ENCODE results near the gene TTC9C. TPM values are rescaled to one million over a fixed set of nuclear protein-coding genes. Genes with fewer than 3 reads are reported as not detected.

The TTC9C gene
- total and polyA plus RNA-seq, 2 of the 13 experiments (the other 11 are each of a cell fraction or from before 2014, with no cell fraction given), result 28.0 to 36.4 TPM

GRCh38 chr11:62771144-62772021 lies 43.1 kb downstream of the TTC9C start, which contains the start of gene TAF6L (continued):
- TF ChIP-seq, protein P1, sequence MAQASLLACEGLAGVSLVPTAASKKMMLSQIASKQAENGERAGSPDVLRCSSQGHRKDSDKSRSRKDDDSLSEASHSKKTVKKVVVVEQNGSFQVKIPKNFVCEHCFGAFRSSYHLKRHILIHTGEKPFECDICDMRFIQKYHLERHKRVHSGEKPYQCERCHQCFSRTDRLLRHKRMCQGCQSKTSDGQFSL (CRISPR knock-in tag; IDR thresholded peaks at IDR 0.05), result peak; percentile 82
- peak; percentile 83 for TF ChIP-seq NFYB (CRISPR knock-in tag; IDR thresholded peaks at IDR 0.05)
- no peak for TF ChIP-seq THAP7 (CRISPR knock-in tag; IDR thresholded peaks at IDR 0.05)
- TF ChIP-seq ZSCAN30 (CRISPR knock-in tag; IDR thresholded peaks at IDR 0.05), result no peak
- TF ChIP-seq, protein P2, sequence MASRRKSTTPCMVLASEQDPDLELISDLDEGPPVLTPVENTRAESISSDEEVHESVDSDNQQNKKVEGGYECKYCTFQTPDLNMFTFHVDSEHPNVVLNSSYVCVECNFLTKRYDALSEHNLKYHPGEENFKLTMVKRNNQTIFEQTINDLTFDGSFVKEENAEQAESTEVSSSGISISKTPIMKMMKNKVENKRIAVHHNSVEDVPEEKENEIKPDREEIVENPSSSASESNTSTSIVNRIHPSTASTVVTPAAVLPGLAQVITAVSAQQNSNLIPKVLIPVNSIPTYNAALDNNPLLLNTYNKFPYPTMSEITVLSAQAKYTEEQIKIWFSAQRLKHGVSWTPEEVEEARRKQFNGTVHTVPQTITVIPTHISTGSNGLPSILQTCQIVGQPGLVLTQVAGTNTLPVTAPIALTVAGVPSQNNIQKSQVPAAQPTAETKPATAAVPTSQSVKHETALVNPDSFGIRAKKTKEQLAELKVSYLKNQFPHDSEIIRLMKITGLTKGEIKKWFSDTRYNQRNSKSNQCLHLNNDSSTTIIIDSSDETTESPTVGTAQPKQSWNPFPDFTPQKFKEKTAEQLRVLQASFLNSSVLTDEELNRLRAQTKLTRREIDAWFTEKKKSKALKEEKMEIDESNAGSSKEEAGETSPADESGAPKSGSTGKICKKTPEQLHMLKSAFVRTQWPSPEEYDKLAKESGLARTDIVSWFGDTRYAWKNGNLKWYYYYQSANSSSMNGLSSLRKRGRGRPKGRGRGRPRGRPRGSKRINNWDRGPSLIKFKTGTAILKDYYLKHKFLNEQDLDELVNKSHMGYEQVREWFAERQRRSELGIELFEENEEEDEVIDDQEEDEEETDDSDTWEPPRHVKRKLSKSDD (CRISPR knock-in tag; IDR thresholded peaks at IDR 0.05; ENCODE audit: low read depth), result no peak; the same call in 1 of the 2 replicates
- TF ChIP-seq GFI1 (CRISPR knock-in tag; IDR thresholded peaks at IDR 0.05; ENCODE audit: borderline replicate concordance), result no peak; the same call in 1 of the 2 replicates
- TF ChIP-seq, protein P3, sequence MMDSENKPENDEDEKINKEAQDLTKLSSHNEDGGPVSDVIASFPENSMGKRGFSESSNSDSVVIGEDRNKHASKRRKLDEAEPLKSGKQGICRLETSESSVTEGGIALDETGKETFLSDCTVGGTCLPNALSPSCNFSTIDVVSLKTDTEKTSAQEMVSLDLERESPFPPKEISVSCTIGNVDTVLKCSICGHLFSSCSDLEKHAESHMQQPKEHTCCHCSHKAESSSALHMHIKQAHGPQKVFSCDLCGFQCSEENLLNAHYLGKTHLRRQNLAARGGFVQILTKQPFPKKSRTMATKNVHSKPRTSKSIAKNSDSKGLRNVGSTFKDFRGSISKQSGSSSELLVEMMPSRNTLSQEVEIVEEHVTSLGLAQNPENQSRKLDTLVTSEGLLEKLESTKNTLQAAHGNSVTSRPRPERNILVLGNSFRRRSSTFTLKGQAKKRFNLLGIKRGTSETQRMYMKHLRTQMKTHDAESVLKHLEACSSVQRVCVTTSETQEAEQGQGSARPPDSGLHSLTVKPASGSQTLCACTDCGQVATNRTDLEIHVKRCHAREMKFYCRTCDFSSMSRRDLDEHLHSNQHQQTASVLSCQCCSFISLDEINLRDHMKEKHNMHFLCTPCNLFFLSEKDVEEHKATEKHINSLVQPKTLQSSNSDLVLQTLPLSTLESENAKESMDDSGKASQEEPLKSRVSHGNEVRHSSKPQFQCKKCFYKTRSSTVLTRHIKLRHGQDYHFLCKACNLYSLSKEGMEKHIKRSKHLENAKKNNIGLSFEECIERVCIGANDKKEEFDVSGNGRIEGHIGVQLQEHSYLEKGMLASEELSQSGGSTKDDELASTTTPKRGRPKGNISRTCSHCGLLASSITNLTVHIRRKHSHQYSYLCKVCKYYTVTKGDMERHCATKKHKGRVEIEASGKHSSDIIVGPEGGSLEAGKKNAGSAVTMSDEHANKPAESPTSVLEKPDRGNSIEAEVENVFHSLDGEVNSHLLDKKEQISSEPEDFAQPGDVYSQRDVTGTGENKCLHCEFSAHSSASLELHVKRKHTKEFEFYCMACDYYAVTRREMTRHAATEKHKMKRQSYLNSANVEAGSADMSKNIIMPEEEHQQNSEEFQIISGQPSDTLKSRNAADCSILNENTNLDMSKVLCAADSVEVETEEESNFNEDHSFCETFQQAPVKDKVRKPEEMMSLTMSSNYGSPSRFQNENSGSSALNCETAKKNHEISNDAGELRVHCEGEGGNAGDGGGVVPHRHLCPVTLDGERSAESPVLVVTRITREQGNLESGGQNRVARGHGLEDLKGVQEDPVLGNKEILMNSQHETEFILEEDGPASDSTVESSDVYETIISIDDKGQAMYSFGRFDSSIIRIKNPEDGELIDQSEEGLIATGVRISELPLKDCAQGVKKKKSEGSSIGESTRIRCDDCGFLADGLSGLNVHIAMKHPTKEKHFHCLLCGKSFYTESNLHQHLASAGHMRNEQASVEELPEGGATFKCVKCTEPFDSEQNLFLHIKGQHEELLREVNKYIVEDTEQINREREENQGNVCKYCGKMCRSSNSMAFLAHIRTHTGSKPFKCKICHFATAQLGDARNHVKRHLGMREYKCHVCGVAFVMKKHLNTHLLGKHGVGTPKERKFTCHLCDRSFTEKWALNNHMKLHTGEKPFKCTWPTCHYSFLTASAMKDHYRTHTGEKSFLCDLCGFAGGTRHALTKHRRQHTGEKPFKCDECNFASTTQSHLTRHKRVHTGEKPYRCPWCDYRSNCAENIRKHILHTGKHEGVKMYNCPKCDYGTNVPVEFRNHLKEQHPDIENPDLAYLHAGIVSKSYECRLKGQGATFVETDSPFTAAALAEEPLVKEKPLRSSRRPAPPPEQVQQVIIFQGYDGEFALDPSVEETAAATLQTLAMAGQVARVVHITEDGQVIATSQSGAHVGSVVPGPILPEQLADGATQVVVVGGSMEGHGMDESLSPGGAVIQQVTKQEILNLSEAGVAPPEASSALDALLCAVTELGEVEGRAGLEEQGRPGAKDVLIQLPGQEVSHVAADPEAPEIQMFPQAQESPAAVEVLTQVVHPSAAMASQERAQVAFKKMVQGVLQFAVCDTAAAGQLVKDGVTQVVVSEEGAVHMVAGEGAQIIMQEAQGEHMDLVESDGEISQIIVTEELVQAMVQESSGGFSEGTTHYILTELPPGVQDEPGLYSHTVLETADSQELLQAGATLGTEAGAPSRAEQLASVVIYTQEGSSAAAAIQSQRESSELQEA (CRISPR knock-in tag; IDR thresholded peaks at IDR 0.05; ENCODE audit: not compliant biosample characterization), result no peak
- TF ChIP-seq, protein P4, sequence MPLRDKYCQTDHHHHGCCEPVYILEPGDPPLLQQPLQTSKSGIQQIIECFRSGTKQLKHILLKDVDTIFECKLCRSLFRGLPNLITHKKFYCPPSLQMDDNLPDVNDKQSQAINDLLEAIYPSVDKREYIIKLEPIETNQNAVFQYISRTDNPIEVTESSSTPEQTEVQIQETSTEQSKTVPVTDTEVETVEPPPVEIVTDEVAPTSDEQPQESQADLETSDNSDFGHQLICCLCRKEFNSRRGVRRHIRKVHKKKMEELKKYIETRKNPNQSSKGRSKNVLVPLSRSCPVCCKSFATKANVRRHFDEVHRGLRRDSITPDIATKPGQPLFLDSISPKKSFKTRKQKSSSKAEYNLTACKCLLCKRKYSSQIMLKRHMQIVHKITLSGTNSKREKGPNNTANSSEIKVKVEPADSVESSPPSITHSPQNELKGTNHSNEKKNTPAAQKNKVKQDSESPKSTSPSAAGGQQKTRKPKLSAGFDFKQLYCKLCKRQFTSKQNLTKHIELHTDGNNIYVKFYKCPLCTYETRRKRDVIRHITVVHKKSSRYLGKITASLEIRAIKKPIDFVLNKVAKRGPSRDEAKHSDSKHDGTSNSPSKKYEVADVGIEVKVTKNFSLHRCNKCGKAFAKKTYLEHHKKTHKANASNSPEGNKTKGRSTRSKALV (CRISPR knock-in tag; IDR thresholded peaks at IDR 0.05), result no peak; the same call in 1 of the 2 replicates
- no peak for TF ChIP-seq GPN1 (CRISPR knock-in tag; IDR thresholded peaks at IDR 0.05; ENCODE audit: borderline replicate concordance)
